CD4-positive, alpha-beta T cell (primary cell): Measurements from ENCODE around the gene IDUA. TPM values are rescaled to one million over a fixed set of nuclear protein-coding genes. Genes with fewer than 3 reads are reported as not detected.

ENCODE experiments used
- ATAC-seq: fragments of 200-7000 bp; cut with Tn5 transposase; one replicate; pipeline ENCODE4 v1.10.0; 2022; ENCODE audit warnings: mild to moderate bottlenecking; ENCODE audit not compliant: poor library complexity
- CTCF ChIA-PET: fragments of 350-600 bp; sonication (Branson Sonifier 250); formaldehyde crosslinking; loops from one replicate; lab custom pipeline; 2021; ENCODE audit warnings: antibody characterized with exemption, inconsistent platforms; lab: Charles Lee
- POLR2A ChIA-PET: fragments of 350-600 bp; sonication (Branson Sonifier 250); formaldehyde crosslinking; loops from one replicate; lab custom pipeline; 2021; ENCODE audit warnings: antibody characterized with exemption, inconsistent platforms; lab: Charles Lee
- DNase-seq, 14 experiments: peaks; one replicate each; pipeline ENCODE4 v3.0.0-alpha.2; 2013 to 2020; ENCODE audit warnings: mixed read lengths in 2 of 14
- H3K27ac ChIP-seq, 2 donors: one replicate each; pipeline versions ENCODE4 v1.5.1 to v1.7.0; 2013; ENCODE audit warnings: low read length in 2 of 2, low read depth in 1 of 2, mild to moderate bottlenecking in 1 of 2
- H3K27me3 ChIP-seq, 2 experiments: 1 replicate in 1 of 2; 2 replicates in 1 of 2; pipeline versions ENCODE4 v1.6.1 to v1.7.0; 2013; ENCODE audit warnings: low read length in 2 of 2, control low read depth in 1 of 2, mild to moderate bottlenecking in 1 of 2, moderate library complexity in 1 of 2; ENCODE audit not compliant: insufficient read depth in 2 of 2, control insufficient read depth in 1 of 2
- H3K36me3 ChIP-seq: one replicate; pipeline ENCODE4 v1.6.1; 2013; ENCODE audit warnings: low read length, control low read depth; ENCODE audit not compliant: insufficient read depth
- H3K4me1 ChIP-seq: one replicate; pipeline ENCODE4 v1.6.1; 2013; ENCODE audit warnings: low read length, control low read depth; ENCODE audit not compliant: insufficient read depth
- H3K4me3 ChIP-seq: one replicate; pipeline ENCODE4 v1.5.1; 2013; ENCODE audit warnings: mild to moderate bottlenecking, low read length, moderate library complexity
- H3K9me3 ChIP-seq, 2 experiments: 1 replicate in 1 of 2; 2 replicates in 1 of 2; pipeline versions ENCODE4 v1.6.1 to v1.7.0; 2013; ENCODE audit warnings: low read length in 2 of 2, mild to moderate bottlenecking in 2 of 2, control low read depth in 1 of 2, moderate library complexity in 1 of 2; ENCODE audit not compliant: control insufficient read depth in 1 of 2, insufficient read depth in 1 of 2
- H3K27ac Mint-ChIP-seq: one replicate; pipeline ENCODE4 v1.8.0; 2020; ENCODE audit warnings: mixed read lengths
- H3K27me3 Mint-ChIP-seq: one replicate; pipeline ENCODE4 v1.8.0; 2021; ENCODE audit warnings: mixed read lengths
- H3K36me3 Mint-ChIP-seq: one replicate; pipeline ENCODE4 v1.8.0; 2021; ENCODE audit warnings: low read depth, mixed read lengths
- H3K4me1 Mint-ChIP-seq: one replicate; pipeline ENCODE4 v1.8.0; 2021; ENCODE audit warnings: low read depth, mixed read lengths
- H3K4me3 Mint-ChIP-seq: one replicate; pipeline ENCODE4 v1.8.0; 2020; ENCODE audit warnings: mild to moderate bottlenecking, mixed read lengths
- H3K9me3 Mint-ChIP-seq: one replicate; pipeline ENCODE4 v1.8.0; 2020; ENCODE audit warnings: mixed read lengths
- intact Hi-C, 2 experiments: fragments of 100-400 bp; cut with DNase I in 1 of 2; cut with micrococcal nuclease in 1 of 2; formaldehyde crosslinking; loops; one replicate each; pipeline versions ENCODE4 v1.15.1 to v1.9.0; 2023 to 2025; cut with DNase I, micrococcal nuclease
- total RNA-seq, 174 experiments: library from RNA in 2 of 174; stranded (reverse) in 2 of 174; gene quantifications; one replicate each; pipeline ENCODE4 v1.2.3 and lab custom pipeline; 2021 to 2026
- TF ChIP-seq, protein P1 (sequence below): fragments of 200-600 bp; IDR thresholded peaks from one replicate; pipeline ENCODE4 v1.8.0; 2022; ENCODE audit warnings: antibody characterized with exemption, mild to moderate bottlenecking

IDUA gene
- total RNA-seq, 2 experiments from 2014 or later, result 70.2 to 77.8 TPM

DNA sequence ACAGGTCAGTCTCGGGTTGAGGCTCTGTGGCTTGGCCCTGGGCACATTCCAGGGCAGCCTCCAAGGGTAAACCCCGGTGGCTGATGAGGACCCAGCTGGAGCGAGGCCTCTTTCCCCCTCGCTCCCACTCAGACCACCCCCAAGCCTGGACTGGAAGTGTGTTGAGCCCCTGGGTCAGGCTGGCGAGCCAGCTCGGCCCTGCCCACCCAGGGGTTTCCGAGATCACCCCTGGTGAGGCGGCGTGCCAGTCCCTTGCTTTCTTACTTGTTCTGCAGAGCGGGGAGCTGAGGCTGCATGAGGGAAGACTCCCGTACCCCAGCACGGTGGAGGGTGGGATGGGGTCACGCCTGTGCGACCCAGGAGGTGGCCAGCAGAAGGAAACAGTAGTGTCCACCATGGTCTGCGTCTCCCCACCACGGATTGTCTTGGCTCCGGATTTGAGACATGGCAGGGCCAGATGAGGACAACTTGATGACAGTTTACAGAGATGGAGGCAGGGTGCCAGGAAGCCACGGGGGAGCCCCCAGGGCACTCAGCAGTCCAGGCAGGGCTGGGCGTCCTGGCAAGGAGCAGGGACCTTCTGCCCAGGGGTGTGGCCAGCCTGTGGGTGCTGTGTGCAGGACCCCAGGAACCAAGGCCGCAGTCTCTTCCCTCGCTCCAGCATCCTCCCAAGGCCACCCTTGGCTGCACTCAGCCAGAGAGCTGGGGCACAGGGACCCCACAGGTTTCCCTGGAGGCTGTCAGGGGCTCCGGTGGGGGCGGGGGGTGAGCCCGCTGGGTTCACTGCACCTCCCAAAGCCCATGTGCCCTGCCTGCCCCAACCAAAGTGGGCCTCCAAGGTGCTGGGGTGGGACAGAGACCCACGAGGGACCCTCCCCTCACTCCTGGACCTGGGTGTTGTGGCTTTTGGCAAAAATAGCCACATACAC, 18.0 kb downstream of the IDUA start:
- H3K9me3 Mint-ChIP-seq, result no peaks in the 10 kb centered on the region
- Histone ChIP-seq H3K27me3 (peaks cover 52 to 73% of the 10 kb centered on the region in 2 experiments), H3K4me3 (no peak overlapping the region), H3K4me1 (peaks cover 26% of the 10 kb centered on the region), H3K27ac (no peak overlapping the region), H3K9me3 (peaks cover 0 to 19% of the 10 kb centered on the region in 2 experiments), H3K36me3 (no peaks in the 10 kb centered on the region)
- TF ChIP-seq, protein P1, sequence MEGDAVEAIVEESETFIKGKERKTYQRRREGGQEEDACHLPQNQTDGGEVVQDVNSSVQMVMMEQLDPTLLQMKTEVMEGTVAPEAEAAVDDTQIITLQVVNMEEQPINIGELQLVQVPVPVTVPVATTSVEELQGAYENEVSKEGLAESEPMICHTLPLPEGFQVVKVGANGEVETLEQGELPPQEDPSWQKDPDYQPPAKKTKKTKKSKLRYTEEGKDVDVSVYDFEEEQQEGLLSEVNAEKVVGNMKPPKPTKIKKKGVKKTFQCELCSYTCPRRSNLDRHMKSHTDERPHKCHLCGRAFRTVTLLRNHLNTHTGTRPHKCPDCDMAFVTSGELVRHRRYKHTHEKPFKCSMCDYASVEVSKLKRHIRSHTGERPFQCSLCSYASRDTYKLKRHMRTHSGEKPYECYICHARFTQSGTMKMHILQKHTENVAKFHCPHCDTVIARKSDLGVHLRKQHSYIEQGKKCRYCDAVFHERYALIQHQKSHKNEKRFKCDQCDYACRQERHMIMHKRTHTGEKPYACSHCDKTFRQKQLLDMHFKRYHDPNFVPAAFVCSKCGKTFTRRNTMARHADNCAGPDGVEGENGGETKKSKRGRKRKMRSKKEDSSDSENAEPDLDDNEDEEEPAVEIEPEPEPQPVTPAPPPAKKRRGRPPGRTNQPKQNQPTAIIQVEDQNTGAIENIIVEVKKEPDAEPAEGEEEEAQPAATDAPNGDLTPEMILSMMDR, result no peak
- DNase-seq (no peak), ATAC-seq (no peak)
- peaks cover 6% of the 10 kb centered on the region for H3K4me1 Mint-ChIP-seq
- ChIA-PET POLR2A (no interaction called here), CTCF (no interaction called here)
- no peaks in the 10 kb centered on the region for H3K36me3 Mint-ChIP-seq
- intact Hi-C loops, result no loop called here
- peaks cover 56% of the 10 kb centered on the region for H3K27me3 Mint-ChIP-seq
- H3K4me3 Mint-ChIP-seq, result no peak overlapping the region
- no peak overlapping the region for H3K27ac Mint-ChIP-seq

DNA sequence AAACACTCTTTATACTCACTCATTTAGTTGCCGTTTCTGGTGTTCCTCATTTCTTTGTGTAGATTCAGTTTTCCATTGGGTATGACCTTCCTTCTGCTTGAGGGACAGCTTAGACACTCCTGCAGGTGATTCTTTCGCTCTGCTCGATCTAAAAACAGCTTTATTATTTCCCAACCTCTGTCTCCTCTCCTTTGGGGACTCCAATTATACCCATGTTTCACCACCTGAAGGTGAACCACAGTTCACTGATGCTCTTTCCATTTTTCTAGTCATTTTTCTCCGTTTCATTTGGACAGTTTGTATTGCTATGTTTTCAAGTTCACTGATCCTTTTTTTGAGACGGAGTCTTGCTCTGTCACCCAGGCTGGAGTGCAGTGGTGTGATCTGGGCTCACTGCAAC, 20.0 kb downstream of the IDUA start:
- H3K27ac ChIP-seq, result no peak overlapping the region
- Mint-ChIP-seq H3K4me3 (no peak overlapping the region), H3K27me3 (peaks cover 57% of the 10 kb centered on the region), H3K36me3 (peaks cover 5% of the 10 kb centered on the region), H3K27ac (no peak overlapping the region), H3K9me3 (no peaks in the 10 kb centered on the region), H3K4me1 (peaks cover 14% of the 10 kb centered on the region)
- ATAC-seq (no peak), DNase-seq (no peak)
- POLR2A ChIA-PET, result no interaction called here
- intact Hi-C loops, result loop anchor here in 1 of 2 experiments (1.0 kb wide), 1 partner anchor 37 kb away; no protein-coding TSS in a partner anchor
- H3K9me3 ChIP-seq, result peaks cover 0 to 19% of the 10 kb centered on the region in 2 experiments
- peaks cover 34 to 54% of the 10 kb centered on the region in 2 experiments for H3K27me3 ChIP-seq
- H3K4me1 ChIP-seq, result peaks cover 37% of the 10 kb centered on the region
- no peak overlapping the region for H3K4me3 ChIP-seq
- H3K36me3 ChIP-seq, result no peaks in the 10 kb centered on the region
- CTCF ChIA-PET, result interaction anchor here (1.3 kb wide), 1 partner anchor 9 kb away, joined by 3 read pairs; no protein-coding TSS in a partner anchor
- TF ChIP-seq, protein P1, result no peak

DNA sequence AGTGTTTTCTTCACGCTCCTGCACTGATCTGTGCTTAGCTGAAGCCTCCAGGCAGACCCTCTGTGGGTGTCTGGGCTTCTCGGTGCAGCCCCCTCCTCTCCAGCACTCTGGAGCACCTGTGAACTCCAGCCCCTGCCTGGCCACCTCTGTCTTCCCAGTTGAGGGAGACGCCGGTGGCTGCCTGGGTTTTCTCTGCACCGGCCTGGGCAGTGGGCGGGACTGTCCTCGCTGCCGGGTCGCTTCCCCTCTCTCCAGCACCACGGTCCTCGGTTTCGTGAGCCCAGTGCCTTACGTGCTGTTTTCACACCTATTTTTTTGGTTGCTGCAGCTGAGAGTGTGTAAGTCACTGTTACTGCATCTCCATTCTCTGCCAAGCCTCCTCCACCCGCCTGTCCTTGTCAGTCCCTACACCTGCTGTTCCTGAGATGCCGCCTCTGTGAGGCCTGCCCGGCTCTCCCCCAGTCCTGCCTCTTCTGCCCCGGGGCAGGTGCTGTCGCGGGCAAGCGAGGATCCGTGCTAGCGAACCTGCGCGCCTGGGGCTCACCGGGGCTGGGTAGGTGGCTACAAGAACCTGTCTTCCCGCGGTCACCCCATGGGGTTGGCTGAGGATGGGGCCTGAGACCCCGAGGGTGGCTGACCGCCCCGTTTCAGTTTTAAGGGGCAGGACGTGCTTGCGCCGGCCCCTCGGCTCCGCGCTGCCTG, 22.1 kb downstream of the IDUA start:
- H3K36me3 Mint-ChIP-seq, result peaks cover 5% of the 10 kb centered on the region
- peaks cover 26 to 36% of the 10 kb centered on the region in 2 experiments for H3K27me3 ChIP-seq
- peaks cover 54% of the 10 kb centered on the region for H3K27me3 Mint-ChIP-seq
- ATAC-seq (no peak), DNase-seq (peak in 13 of 14 experiments; percentile 12 to 71 (median 34))
- POLR2A ChIA-PET, result interaction anchor here (1.4 to 3.0 kb wide), 2 partner anchors 22 to 47 kb away, joined by 4 to 14 read pairs; partner anchors contain the start of gene IDUA
- H3K4me1 Mint-ChIP-seq, result peaks cover 14% of the 10 kb centered on the region
- peaks cover 31% of the 10 kb centered on the region for H3K4me1 ChIP-seq
- TF ChIP-seq, protein P1, result no peak
- intact Hi-C loops, result loop anchor here in 1 of 2 experiments (1.0 to 2.0 kb wide), 2 partner anchors 22 to 227 kb away; partner anchors contain the start of gene IDUA
- peaks cover 0 to 13% of the 10 kb centered on the region in 2 experiments for H3K9me3 ChIP-seq
- H3K4me3 ChIP-seq, result peak overlapping the region; percentile 65
- H3K4me3 Mint-ChIP-seq, result peak overlapping the region; percentile 83
- H3K27ac Mint-ChIP-seq, result peak overlapping the region; percentile 47
- CTCF ChIA-PET, result interaction anchor here (1.4 kb wide), 1 partner anchor 227 kb away, joined by 3 read pairs; no protein-coding TSS in a partner anchor
- no peaks in the 10 kb centered on the region for H3K36me3 ChIP-seq
- no peak overlapping the region for H3K27ac ChIP-seq
- H3K9me3 Mint-ChIP-seq, result no peaks in the 10 kb centered on the region
